ENCODE measurements around the gene ZFP92. TPM values are rescaled to one million over a fixed set of nuclear protein-coding genes. Genes with fewer than 3 reads are reported as not detected.

The ZFP92 gene
- total RNA-seq, 2 experiments from 2014 or later: 1.5 to 1.6 TPM

DNA sequence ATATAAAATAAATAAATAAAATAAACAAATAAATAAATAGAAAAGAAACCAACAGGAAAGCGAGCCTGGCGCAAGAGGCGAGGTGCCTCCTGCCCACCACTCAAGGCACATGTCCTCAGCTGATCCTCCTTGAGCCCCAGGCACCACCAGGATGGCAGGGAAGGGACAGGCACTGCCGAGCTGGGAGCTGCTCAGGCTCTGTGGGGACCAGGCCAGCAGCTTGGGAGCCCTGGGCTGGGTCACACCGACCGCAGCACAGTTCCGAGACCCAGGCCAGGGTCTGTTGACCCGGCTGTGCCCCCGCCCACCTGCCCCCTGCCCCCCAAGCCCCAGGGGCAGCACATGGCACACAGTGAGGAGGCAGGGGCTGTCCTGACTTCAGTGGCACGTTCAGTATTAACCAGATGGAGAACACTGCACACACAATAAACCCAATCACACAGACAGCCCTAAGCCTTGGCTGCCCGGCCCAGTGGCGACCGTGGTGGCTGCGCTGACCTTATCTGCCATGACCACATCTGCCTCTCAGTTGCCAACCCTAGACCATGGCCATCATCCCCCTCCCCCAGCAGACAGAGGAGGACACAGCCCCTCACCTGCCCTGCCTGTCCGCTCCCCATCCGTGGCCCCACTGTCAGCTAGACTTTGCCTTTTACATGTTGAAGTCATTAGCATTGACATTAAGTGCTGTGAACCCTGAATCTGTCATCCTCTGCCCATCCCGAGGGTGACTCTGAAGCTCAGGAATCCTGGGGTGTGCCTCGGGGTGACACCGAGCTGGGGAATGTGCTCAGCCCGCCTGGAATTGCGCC, 37.5 kb downstream of the ZFP92 start:
- POLR2A ChIA-PET: no interaction called here
- no peaks in the 10 kb centered on the region for H3K27me3 Mint-ChIP-seq
- H3K4me3 Mint-ChIP-seq: no peak overlapping the region
- no peaks in the 10 kb centered on the region for H3K4me1 Mint-ChIP-seq (ENCODE audit: low read depth)
- no peak for DNase-seq
- no peaks in the 10 kb centered on the region for H3K36me3 Mint-ChIP-seq
- H3K27ac Mint-ChIP-seq: no peak overlapping the region
- CTCF ChIA-PET: no interaction called here
- intact Hi-C loops (cut with micrococcal nuclease): no loop called here
- H3K9me3 Mint-ChIP-seq: no peaks in the 10 kb centered on the region

DNA sequence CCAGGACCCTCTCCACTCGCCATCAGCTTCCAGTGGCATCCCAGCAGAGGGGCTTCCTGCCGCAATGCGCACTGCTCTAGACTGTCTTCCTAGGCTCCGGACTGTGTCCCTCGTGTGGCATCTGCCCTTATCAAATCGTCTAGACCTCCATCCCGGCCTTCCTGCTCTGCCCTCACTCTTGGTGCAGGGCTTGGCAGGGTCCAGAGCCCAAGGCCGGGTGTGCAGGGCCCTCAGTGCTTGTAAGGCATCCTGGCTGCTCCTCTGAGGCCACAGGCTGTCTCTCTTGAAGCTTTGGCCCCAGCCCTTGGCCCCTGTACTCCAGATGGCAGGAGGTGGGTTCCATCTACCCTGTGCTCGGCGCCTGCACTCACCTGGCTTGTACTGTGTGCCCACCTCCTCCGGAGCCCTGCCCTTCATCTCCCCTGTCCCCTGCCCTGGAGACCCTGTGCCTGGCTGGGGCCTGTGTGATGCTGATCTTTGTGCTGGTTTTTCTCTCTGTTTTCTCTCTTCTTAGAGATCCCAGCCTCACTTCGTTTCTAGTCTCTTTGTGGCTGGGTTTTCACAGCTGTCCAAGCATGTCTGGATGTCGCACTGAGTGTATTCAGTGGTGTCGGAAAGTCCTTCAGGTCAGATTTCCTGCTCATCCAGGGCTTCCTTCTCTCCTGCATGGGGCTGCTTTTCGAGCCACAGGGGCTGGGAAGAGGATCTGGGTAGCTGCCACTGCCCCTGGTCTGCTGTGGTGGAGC, 38.3 kb downstream of the ZFP92 start:
- intact Hi-C loops (cut with micrococcal nuclease): no loop called here
- H3K9me3 Mint-ChIP-seq: no peaks in the 10 kb centered on the region
- no peak overlapping the region for H3K27ac Mint-ChIP-seq
- DNase-seq: no peak
- no peaks in the 10 kb centered on the region for H3K27me3 Mint-ChIP-seq
- POLR2A ChIA-PET: no interaction called here
- no peaks in the 10 kb centered on the region for H3K36me3 Mint-ChIP-seq
- no peak overlapping the region for H3K4me3 Mint-ChIP-seq
- CTCF ChIA-PET: no interaction called here
- H3K4me1 Mint-ChIP-seq (ENCODE audit: low read depth): no peaks in the 10 kb centered on the region

DNA sequence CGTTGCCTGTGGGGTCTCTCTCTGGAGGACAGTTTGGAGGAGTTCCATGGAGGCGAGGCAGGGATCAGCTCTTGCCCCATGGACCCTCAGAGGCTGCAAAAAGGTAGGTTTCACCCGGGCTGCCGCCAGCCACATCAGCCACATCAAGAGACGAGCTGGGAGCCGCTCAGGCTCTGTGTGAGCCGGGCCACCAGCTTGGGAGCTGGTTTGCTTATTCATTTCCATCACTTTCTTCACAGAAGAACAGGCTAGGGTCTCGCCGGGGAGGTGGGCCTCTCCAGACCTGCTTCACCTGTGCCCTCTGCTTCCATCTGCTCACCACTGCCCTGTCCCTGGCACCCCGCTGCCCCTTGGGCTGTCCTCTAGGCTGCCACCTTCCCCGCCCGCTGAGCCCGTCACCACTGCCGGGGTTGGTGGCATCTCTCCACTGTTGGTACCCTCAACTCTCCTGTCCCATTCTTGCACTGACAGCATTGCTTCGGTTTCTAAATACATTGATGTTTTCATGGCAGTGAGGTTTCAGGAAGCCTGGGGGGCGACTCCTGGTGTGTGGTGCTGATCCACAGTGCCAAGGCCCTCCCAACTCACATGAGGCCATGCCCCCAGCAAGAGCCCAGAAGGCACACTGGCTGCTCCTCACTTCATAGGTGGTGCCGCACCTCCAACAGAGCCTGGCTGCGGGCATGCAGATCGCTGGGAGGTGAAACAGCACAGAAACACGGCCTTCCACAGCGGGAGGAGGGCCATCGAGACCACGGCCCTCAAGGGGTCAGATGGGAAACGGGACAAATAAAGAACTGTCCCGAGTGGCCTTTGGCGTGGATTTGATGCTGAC, 39.1 kb downstream of the ZFP92 start:
- H3K36me3 Mint-ChIP-seq: no peaks in the 10 kb centered on the region
- no peak for DNase-seq
- ChIA-PET POLR2A (no interaction called here), CTCF (no interaction called here)
- H3K4me3 Mint-ChIP-seq: no peak overlapping the region
- no peaks in the 10 kb centered on the region for H3K9me3 Mint-ChIP-seq
- no peak overlapping the region for H3K27ac Mint-ChIP-seq
- intact Hi-C loops (cut with micrococcal nuclease): no loop called here
- no peaks in the 10 kb centered on the region for H3K27me3 Mint-ChIP-seq
- H3K4me1 Mint-ChIP-seq (ENCODE audit: low read depth): no peaks in the 10 kb centered on the region

DNA sequence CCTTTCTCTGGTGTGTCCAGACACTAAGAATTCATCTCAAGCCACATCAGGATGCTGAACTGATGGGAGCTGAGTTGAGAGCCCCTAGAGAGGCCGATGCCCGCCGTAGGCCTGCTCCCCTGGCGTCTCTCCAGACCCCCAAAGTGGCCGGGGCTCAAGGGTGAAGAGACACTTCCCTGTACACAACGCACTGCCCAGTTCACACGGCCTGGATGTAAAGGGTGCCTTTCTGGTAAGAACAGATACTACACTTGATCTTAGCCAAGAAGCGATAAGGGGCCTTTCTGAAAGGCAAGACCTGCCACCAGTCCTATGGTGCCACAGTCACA, 39.6 kb downstream of the ZFP92 start:
- Mint-ChIP-seq H3K27ac (no peak overlapping the region), H3K27me3 (no peaks in the 10 kb centered on the region), H3K36me3 (no peaks in the 10 kb centered on the region), H3K9me3 (no peaks in the 10 kb centered on the region), H3K4me1 (ENCODE audit: low read depth) (no peaks in the 10 kb centered on the region), H3K4me3 (no peak overlapping the region)
- ChIA-PET POLR2A (no interaction called here), CTCF (no interaction called here)
- DNase-seq: no peak
- intact Hi-C loops (cut with micrococcal nuclease): no loop called here

DNA sequence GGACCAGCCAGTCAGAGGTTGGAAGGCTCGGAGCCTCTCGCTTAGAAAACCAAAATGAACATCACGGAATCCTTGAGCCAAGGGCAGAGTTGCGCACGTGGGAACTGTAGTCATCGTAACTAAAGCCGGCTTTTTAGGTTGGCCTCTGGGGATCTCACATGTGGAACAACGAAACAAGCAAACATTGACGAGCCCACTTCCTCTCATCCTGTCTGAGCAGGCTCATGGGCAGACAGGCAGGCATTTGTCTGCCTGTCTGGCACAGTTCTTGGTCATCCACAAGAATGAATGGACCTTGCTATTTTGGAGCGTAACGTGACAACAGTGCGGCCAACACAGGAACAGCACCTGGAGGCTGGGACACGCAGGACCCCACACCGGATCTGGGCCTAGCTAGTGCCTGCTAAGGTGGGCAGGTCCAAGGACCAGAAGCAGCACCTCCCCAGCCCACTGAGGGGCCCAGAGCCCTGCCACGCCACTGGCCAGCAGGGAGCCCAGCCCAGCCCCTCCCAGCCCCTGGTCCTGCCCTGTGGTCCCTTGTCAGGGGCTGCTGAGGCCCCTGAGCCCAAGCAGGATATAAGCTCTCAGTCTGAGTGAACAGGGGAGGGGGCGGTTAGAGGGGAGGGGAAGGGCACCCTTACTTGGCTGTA, 43.8 kb downstream of the ZFP92 start:
- Mint-ChIP-seq H3K9me3 (no peaks in the 10 kb centered on the region), H3K4me1 (ENCODE audit: low read depth) (no peaks in the 10 kb centered on the region), H3K4me3 (no peak overlapping the region), H3K36me3 (peaks cover 5% of the 10 kb centered on the region), H3K27ac (no peak overlapping the region), H3K27me3 (no peaks in the 10 kb centered on the region)
- CTCF ChIA-PET: no interaction called here
- no peak for DNase-seq
- POLR2A ChIA-PET: no interaction called here
- intact Hi-C loops (cut with micrococcal nuclease): no loop called here

DNA sequence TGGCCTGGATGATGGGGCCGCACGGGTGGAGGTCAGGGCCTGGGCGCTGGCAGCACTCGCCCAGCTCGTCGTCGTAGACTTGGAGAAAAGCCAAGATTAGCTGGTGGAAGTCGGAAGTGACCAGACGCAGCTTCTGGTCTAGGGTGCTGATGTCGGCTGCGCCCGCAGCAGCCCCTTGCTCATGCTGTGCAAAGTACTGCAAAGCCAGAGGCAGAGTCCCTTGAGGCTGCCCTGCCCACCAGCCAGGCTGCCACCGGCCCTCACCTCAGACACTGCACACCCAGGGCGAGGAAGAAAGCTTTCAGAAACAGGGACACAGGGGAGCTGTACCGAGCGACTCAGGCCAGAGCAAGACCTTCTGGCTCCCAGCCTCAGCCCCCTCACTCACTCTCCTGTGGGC, 44.3 kb downstream of the ZFP92 start:
- no peak for DNase-seq
- H3K36me3 Mint-ChIP-seq: peaks cover 5% of the 10 kb centered on the region
- ChIA-PET POLR2A (no interaction called here), CTCF (no interaction called here)
- intact Hi-C loops (cut with micrococcal nuclease): no loop called here
- no peak overlapping the region for H3K4me3 Mint-ChIP-seq
- no peaks in the 10 kb centered on the region for H3K27me3 Mint-ChIP-seq
- no peak overlapping the region for H3K27ac Mint-ChIP-seq
- H3K9me3 Mint-ChIP-seq: no peaks in the 10 kb centered on the region
- H3K4me1 Mint-ChIP-seq (ENCODE audit: low read depth): no peaks in the 10 kb centered on the region

DNA sequence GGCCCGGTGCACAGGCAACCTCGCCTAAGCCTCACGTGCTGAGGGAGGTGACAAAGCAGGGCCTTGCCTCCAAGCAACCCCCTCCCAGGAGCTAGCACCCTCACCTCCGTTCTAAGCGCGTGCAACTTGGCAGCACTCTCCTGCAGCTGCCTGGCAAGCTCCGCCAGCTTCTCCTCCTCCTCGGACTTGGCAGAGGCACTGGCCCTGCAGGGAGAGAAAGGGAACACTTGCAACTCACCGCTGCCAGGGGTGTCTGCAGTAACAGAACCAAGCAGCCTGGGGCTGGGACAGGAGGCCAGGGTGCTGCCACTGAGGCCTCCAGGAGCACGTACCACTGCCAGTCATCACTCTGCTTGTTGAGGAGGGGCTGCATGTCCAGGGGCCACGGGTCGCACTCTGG, 44.9 kb downstream of the ZFP92 start:
- ChIA-PET CTCF (no interaction called here), POLR2A (no interaction called here)
- intact Hi-C loops (cut with micrococcal nuclease): no loop called here
- Mint-ChIP-seq H3K36me3 (peaks cover 5% of the 10 kb centered on the region), H3K27me3 (no peaks in the 10 kb centered on the region), H3K9me3 (no peaks in the 10 kb centered on the region), H3K27ac (no peak overlapping the region), H3K4me1 (ENCODE audit: low read depth) (no peaks in the 10 kb centered on the region), H3K4me3 (no peak overlapping the region)
- DNase-seq: no peak

DNA sequence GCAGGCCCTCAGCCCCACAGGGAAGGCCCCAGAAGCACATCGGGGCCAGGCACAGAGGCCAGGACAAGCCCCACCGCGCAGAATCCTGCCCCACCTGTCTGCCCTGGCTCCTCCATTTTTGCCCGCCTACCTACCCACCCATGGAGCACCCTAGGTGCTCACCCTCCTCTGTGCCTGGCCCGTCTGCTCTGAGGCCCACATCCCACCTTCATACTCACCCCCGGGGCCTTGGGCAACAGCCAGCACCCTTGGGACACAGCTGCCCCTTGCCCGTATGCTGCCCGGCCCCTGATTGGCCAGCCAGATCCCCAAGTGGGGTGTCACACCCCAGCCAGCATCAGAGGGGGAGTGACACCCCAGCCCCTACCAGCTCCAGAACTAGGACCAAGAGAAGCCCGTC, 45.4 kb downstream of the ZFP92 start:
- no peaks in the 10 kb centered on the region for H3K27me3 Mint-ChIP-seq
- H3K36me3 Mint-ChIP-seq: peaks cover 5% of the 10 kb centered on the region
- no peaks in the 10 kb centered on the region for H3K9me3 Mint-ChIP-seq
- intact Hi-C loops (cut with micrococcal nuclease): no loop called here
- no peak overlapping the region for H3K27ac Mint-ChIP-seq
- H3K4me3 Mint-ChIP-seq: no peak overlapping the region
- no peak for DNase-seq
- CTCF ChIA-PET: no interaction called here
- POLR2A ChIA-PET: no interaction called here
- H3K4me1 Mint-ChIP-seq (ENCODE audit: low read depth): no peaks in the 10 kb centered on the region

DNA sequence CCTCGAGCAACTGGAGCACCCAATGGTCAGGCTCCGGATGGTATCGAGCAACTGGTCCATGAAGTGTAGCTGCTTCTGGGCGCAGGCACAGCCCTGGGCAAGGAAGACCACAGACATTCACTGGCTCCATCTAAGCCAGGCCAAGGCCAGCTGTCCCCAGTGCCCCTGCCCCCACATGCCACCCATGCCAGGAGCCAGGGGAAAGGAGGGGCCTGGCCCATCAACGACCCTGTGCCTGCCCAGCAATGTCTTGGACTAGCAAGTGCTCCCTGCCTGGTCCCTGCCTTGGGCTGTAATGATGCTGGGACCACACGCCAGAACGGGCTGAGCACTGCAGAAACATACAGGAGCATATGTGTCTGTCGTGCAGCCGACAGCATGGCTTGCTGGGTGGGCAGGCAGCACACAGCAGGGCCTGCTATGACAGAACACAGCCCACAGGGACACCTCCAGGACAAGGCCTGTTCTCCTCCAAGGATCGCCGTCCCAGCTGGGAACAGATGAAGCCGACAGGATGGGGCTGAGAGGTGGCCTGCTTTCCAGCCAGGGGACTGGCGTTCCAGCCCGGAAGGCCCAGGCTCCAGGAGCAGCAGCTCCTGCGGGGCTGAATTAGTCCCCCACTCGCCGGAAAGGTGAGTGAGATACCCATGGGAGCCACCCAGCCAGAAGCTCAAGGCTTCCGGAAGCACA, 46.0 kb downstream of the ZFP92 start:
- no peaks in the 10 kb centered on the region for H3K4me1 Mint-ChIP-seq (ENCODE audit: low read depth)
- intact Hi-C loops (cut with micrococcal nuclease): no loop called here
- POLR2A ChIA-PET: no interaction called here
- no peak for DNase-seq
- peaks cover 5% of the 10 kb centered on the region for H3K36me3 Mint-ChIP-seq
- H3K27ac Mint-ChIP-seq: no peak overlapping the region
- no peaks in the 10 kb centered on the region for H3K27me3 Mint-ChIP-seq
- no peak overlapping the region for H3K4me3 Mint-ChIP-seq
- CTCF ChIA-PET: interaction anchor here (1.8 kb wide), 1 partner anchor 50 kb away, joined by 6 read pairs; no protein-coding TSS in a partner anchor
- no peaks in the 10 kb centered on the region for H3K9me3 Mint-ChIP-seq

DNA sequence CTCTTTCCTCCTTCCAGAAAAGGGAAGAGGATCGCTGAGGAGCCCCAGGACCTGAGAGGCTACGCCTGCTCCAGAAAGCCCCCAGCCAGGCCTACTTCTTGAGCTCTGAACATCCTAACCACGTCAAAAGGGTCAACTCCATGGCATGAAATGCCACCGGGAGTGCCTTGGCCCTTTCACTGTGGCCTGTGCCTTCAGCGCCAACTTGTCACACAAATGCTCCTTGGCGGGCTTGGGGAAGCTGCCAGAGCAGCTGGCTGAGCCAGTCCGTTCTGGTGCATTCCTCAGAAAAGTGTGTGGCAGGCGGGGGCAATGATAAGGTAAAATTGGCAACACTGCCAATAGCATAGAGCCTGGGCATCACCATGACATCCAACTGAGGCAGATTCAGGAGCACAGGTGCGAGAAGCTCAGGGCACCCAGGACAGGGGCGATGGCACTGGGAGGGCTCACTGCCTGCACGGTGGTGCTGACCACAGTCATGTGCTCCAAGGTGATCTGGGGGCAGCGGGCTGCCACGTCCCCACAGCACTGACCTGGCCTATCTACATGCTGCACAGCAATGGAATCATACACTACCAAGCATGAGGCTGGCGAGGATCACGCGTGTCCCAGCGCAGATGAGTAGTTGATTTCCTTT, 46.7 kb downstream of the ZFP92 start:
- no peak overlapping the region for H3K27ac Mint-ChIP-seq
- intact Hi-C loops (cut with micrococcal nuclease): no loop called here
- H3K4me1 Mint-ChIP-seq (ENCODE audit: low read depth): no peaks in the 10 kb centered on the region
- CTCF ChIA-PET: interaction anchor here (1.8 kb wide), 1 partner anchor 50 kb away, joined by 6 read pairs; no protein-coding TSS in a partner anchor
- no peak overlapping the region for H3K4me3 Mint-ChIP-seq
- H3K27me3 Mint-ChIP-seq: no peaks in the 10 kb centered on the region
- H3K9me3 Mint-ChIP-seq: no peaks in the 10 kb centered on the region
- no peak for DNase-seq
- H3K36me3 Mint-ChIP-seq: peaks cover 5% of the 10 kb centered on the region
- POLR2A ChIA-PET: no interaction called here

DNA sequence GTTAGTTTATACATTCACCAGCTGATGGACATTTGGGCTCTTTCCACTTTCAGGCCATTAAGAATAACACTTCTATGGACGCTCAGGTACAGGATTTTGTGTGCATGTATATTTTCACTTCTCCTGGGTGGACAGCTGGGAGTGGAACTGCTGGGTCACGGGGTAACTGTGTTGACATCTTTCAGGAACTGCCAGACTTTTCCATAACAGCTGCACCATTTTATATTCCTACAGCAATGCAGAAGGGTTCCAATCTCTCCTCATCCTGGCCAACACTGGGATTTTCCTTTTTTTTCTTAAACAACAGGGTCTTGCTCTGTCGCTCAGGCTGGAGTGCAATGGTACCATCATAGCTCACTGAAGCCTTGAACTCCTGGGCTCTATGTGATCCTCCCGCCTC, 47.2 kb downstream of the ZFP92 start:
- POLR2A ChIA-PET: no interaction called here
- no peaks in the 10 kb centered on the region for H3K4me1 Mint-ChIP-seq (ENCODE audit: low read depth)
- H3K36me3 Mint-ChIP-seq: peaks cover 5% of the 10 kb centered on the region
- CTCF ChIA-PET: interaction anchor here (1.8 kb wide), 1 partner anchor 49 kb away, joined by 6 read pairs; no protein-coding TSS in a partner anchor
- DNase-seq: no peak
- intact Hi-C loops (cut with micrococcal nuclease): no loop called here
- no peak overlapping the region for H3K27ac Mint-ChIP-seq
- no peak overlapping the region for H3K4me3 Mint-ChIP-seq
- H3K9me3 Mint-ChIP-seq: no peaks in the 10 kb centered on the region
- H3K27me3 Mint-ChIP-seq: no peaks in the 10 kb centered on the region
